Fibroblast of skin of abdomen (primary cell): Measurements from ENCODE around the gene FUBP3.
"Not testable (repeated sequence)": the region's sequence is repeated elsewhere in the genome, so short reads cannot be mapped to it uniquely, and the experiment has no call there.

Experiments used
- DNase-seq: peaks from one replicate; pipeline ENCODE4 v3.0.0-alpha.2; 2013

The FUBP3 gene

GRCh38 chr9:130557077-130557468 lies 22.3 kb upstream of the FUBP3 start:
- DNase-seq = no peak

DNA sequence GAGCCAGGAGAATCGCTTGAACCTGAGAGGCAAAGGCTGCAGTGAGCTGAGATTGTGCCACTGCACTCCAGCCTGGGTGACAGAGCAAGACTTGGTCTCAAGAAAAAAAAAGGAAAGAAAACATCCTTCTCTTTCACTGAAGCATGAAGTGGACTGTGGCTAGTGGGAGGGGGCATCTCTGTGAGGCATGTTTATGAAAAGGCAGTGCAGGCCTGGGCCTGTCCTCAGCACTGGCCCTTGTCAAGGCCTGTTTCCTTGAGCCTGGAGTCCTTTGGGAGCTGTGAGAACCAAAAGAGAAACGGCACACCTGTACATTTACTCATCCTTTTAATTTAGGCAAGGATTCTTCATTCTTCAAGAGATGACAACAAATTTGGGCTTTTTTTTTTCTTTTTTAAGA lies 18.3 kb upstream of the FUBP3 start:
- DNase-seq = no peak

DNA sequence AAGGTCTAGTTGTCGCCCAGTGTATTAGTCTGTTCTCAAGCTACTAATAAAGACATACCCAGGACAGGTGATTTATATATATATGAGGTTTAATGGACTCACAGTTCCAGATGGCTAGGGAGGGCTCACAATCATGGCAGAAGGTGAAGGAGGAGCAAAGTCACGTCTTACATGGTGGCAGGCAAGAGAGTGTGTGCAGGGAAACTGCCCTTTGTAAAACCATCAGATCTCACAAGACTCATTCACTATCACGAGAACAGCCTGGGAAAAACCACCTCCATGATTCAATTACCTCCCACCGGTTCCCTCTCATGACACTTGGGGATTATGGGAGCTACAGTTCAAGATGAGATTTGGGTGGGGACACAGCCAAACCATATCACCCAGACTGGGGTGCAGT lies 16.9 kb upstream of the FUBP3 start:
- DNase-seq = not testable (repeated sequence)

- no peak for DNase-seq
These were observed 15.6 kb upstream of the FUBP3 start for GRCh38 chr9:130563797-130564196.

DNA sequence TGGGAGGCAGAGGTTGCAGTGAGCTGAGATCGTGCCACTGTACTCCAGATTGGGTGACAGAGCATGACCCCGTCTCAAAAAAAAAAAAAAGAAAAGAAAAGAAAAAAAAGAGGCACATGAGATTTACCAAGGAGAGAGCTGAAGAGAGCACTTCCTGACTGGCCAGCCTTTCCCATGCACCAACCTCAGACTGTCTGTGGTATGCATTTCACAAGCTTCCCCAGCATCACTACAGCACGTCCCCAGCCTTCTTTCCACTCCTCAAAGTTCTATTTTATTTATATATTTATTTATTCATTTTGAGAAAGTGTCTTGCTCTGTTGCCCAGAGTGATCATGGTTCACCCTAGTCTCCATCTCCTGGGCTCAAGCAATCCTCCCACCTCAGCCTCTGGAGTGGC lies 13.6 kb upstream of the FUBP3 start:
- no peak for DNase-seq

DNA sequence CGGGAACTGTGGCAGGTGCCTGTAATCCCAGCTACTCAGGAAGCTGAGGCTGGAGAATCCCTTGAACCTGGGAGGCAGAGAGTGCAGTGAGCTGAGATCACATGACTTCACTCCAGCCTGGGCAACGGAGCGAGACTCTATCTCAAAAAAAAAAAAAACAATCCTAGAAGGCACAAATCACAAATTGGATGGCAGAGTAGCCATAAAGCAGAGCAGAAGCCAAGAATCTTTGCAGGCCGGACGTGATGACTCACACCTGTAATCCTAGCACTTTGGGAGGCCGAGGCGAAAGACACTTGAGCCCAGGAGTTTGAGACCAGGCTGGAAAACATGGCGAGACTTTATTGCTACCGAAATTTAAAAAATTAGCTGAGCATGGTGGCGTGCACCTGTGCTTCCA lies 9.2 kb upstream of the FUBP3 start:
- DNase-seq = peak; percentile 18

DNA sequence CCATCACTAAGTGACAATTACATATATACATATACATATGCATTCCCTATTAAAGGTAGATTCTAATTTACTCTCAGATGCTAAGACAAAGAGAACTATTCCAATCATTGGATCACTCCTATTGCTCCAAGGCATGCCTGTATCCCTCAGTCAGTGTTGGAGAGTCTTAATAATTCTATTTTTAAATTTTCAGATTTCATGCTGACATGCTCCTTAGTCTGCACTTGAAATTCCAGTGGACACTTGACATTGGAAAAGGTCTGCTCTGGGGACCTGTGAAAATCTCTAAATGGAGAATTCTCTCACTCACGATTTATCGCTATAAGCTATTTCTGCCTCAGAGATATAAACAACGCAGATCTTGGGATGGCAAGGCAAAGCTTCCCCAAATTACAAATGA lies 3.9 kb upstream of the FUBP3 start:
- DNase-seq = no peak

DNA sequence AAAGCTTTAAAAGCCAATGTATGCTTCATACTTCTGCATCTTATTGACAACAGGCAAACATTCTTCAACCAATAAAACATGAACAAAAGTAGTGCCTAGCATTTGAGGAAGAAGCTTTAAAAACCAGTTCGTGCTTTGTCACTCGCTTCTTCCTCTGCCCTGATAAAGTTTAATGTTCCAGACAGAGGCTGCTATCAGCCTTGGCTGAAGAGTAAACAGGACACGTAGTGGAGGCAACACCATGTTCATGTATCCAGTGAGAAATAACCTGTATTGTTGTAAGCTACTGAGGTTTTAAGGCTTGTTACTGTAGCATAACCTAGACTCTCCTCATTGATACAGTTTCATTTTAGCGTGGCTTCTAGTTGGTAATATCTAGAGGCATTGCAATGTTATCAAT lies 3.2 kb upstream of the FUBP3 start:
- DNase-seq = no peak

- no peak for DNase-seq
These were observed 524 bp downstream of the FUBP3 start for GRCh38 chr9:130579738-130580463.

- no peak for DNase-seq
These were observed 2.4 kb downstream of the FUBP3 start for GRCh38 chr9:130581766-130582165.

- DNase-seq = no peak
These were observed 3.9 kb downstream of the FUBP3 start for GRCh38 chr9:130583271-130583670.

DNA sequence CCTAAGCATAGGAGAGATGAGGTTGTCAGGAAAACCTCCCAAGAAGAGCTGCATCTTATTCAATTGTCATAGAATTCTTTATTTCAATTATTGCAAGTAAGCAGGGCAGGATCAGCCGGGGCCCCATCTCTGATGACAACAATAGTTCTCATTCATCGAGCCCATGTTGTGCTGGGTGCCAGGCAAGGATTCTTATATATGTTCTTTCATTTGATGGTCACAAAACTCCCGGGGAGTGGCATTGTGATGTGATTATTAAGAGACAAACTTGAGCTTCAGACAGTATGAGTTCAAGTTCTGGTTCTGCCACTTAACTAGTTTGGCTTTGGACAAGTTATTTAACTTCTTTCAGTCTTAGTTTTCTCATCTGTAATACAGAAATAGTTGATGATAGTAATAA lies 8.5 kb downstream of the FUBP3 start:
- no peak for DNase-seq

DNA sequence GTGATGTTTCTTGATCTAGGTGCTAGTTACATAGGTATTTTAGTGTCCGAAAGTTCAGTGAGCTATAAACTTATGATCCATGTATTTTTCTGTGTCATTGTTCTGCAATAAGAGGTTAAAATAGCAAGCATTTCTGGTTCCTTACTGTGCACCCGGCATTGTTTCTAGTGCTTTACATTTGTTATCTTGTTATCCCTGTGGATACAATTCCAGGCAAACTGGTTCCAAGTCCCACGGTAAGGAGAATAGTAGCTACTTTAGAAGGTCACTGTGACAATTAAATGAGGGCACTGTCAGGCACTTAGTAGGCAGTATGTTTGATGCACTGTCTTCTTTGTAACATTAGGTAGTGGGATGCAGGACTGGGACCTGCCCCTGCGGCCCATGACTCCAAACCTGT lies 9.0 kb downstream of the FUBP3 start:
- no peak for DNase-seq

- no peak for DNase-seq
These were observed 10.4 kb downstream of the FUBP3 start for GRCh38 chr9:130589754-130590153.

DNA sequence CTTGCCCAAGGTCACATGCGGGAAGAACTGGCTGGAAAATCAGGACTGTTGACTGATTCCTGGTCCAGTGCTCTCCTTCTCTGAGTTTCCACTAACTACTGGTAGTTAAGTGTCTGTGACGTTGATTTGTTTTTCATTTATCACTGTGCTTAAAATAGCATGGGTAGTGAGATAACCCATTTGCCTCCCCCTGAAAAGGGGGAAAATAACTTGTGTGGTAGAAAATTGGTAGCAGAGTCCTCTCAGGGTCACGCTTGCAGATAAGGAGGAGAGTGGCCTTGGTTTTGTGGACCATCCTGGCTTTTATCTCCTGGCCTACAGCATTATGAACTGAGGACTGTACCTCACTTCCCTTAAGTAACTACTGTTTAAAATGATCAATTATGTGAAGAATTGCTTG lies 10.9 kb downstream of the FUBP3 start:
- DNase-seq = no peak

GRCh38 chr9:130593020-130593419 lies 13.6 kb downstream of the FUBP3 start:
- no peak for DNase-seq

GRCh38 chr9:130597228-130597627 lies 17.9 kb downstream of the FUBP3 start:
- no peak for DNase-seq

- no peak for DNase-seq
These were observed 18.8 kb downstream of the FUBP3 start for GRCh38 chr9:130598188-130598587.

GRCh38 chr9:130599625-130600024 lies 20.2 kb downstream of the FUBP3 start:
- no peak for DNase-seq

DNA sequence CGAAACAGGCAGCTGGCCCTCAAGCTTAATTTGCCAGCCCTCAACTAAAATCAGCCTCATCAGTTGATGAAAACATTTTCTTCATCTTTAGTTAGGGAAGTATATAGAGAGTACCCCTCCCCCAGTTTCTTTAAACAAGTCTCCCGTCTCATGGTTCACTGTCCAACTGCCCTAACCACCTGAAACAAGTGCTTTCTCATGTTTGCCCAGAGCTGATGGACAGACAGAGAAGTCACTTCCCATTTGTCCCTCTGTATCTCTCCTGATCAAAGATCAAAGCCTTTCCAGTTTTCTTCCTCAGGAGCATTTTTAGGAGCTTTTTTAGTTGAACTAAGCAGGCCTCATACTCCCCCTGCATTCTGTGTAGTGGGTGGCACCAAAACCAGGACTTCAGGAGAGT lies 21.7 kb downstream of the FUBP3 start:
- no peak for DNase-seq

GRCh38 chr9:130604295-130604694 lies 24.9 kb downstream of the FUBP3 start:
- DNase-seq = no peak

GRCh38 chr9:130606887-130607600 lies 27.7 kb downstream of the FUBP3 start:
- DNase-seq = peak; percentile 38

GRCh38 chr9:130607640-130608420 lies 28.5 kb downstream of the FUBP3 start:
- peak; percentile 58 for DNase-seq
